ENCODE data around the gene INSR.

Gene INSR

DNA sequence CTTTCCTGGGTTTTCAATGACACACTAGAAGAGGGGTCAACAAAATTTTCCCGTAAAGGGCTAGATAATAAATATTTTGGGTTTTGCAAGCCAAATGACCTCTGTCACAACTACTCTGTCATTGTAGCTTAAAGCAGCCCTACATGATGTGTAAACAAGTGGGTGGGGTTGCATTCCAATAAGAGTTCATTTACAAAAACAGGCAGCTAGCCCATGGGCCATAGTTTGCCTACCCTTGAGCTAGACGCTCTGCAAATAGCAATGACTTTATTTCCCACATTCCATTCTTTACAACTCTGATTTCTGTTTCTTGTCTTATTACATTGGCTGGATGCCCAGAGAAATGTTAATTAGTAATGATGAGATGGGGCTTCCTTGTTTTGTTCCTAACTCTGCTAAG, 148.7 kb downstream of the INSR start:
- DNase-seq (ENCODE audit: low read depth) = no peak
- TF ChIP-seq, protein P1, sequence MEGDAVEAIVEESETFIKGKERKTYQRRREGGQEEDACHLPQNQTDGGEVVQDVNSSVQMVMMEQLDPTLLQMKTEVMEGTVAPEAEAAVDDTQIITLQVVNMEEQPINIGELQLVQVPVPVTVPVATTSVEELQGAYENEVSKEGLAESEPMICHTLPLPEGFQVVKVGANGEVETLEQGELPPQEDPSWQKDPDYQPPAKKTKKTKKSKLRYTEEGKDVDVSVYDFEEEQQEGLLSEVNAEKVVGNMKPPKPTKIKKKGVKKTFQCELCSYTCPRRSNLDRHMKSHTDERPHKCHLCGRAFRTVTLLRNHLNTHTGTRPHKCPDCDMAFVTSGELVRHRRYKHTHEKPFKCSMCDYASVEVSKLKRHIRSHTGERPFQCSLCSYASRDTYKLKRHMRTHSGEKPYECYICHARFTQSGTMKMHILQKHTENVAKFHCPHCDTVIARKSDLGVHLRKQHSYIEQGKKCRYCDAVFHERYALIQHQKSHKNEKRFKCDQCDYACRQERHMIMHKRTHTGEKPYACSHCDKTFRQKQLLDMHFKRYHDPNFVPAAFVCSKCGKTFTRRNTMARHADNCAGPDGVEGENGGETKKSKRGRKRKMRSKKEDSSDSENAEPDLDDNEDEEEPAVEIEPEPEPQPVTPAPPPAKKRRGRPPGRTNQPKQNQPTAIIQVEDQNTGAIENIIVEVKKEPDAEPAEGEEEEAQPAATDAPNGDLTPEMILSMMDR (IDR thresholded peaks at IDR 0.05; ENCODE audit: insufficient read depth, low read depth, low read length, missing control alignments) = no peak

DNA sequence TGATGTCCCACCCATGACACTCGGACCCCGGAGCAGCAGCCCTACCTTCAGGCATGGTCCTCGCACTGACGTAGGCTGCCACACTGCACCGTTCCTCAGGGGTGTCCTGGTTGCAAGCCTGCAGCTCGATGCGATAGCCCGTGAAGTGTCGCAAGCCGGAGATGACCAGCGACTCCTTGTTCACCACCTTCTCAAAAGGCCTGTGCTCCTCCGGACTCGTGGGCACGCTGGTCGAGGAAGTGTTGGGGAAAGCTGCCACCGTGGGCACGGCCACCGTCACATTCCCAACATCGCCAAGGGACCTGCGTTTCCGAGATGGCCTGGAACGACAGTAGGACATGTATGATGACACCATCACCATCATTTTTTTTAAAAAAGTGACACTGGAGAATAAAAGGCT, 151.4 kb downstream of the INSR start:
- H3K4me3 ChIP-seq (ENCODE audit: low read length) = no peak overlapping the region
- DNase-seq (ENCODE audit: low read depth) = no peak
- TF ChIP-seq, protein P1 (IDR thresholded peaks at IDR 0.05; ENCODE audit: insufficient read depth, low read depth, low read length, missing control alignments) = no peak

More for the DNA sequence above, 148.7 kb downstream of the INSR start:
- H3K4me3 ChIP-seq (ENCODE audit: low read length) = no peak overlapping the region

DNA sequence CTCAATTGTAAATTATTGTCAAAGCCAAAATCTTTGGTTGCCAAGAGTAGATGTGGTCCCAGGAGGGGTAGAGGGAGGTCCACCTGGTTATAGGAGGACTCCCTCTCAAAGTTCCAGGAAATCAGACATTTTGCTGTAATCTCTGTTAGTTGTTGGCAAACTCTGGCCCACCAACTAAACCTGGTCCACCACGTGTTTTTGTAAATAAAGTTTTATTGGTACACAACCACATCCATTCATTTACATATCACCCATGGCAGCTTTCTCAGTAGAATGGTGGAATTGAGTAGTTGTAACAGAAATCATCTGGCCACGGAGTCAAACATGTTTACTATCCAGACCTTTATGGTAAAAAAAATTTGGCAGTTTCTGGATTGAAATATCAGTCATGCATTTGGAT, 154.1 kb downstream of the INSR start:
- no peak overlapping the region for H3K4me3 ChIP-seq (ENCODE audit: low read length)
- no peak for DNase-seq (ENCODE audit: low read depth)
- TF ChIP-seq, protein P1 (IDR thresholded peaks at IDR 0.05; ENCODE audit: insufficient read depth, low read depth, low read length, missing control alignments) = no peak

DNA sequence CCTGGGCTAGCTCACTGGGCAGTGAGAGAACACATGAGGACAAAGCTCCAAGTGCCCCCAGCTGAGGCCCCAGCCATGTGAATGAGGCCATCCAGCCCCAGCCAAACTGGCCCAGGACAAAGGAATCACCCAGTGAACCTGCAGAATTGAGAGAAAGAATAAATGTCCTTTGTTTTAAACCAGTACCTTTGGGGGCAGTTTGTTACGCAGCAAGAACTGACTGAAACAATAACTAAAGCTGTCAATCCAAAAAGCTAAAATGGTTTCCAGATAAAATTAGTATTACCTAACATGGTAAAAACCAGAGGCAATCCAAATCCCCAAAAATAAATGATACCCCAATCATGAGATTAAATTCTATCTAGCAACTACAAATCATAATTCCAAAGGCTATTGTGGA, 155.1 kb downstream of the INSR start:
- TF ChIP-seq, protein P1 (IDR thresholded peaks at IDR 0.05; ENCODE audit: insufficient read depth, low read depth, low read length, missing control alignments) = no peak
- no peak overlapping the region for H3K4me3 ChIP-seq (ENCODE audit: low read length)
- DNase-seq (ENCODE audit: low read depth) = no peak

DNA sequence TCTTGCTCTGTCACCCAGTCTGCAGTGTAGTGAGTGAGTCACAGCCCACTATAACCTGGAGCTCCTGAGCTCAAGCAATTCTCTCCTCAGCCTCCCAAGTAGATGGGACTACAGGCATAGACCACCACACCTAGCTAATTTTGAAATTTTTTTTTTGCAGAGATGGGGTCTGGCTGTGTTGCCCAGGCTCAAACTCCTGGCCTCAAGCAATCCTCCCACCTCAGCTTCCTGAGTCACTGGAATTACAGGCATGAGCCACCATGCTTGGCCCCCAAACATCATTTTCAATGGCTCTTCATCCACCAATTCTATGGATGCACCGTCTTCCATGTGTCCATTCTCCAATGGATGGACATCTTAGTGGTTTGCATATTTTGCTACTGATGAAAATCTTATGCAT, 155.8 kb downstream of the INSR start:
- TF ChIP-seq, protein P1 (IDR thresholded peaks at IDR 0.05; ENCODE audit: insufficient read depth, low read depth, low read length, missing control alignments) = no peak
- no peak for DNase-seq (ENCODE audit: low read depth)
- H3K4me3 ChIP-seq (ENCODE audit: low read length) = no peak overlapping the region

DNA sequence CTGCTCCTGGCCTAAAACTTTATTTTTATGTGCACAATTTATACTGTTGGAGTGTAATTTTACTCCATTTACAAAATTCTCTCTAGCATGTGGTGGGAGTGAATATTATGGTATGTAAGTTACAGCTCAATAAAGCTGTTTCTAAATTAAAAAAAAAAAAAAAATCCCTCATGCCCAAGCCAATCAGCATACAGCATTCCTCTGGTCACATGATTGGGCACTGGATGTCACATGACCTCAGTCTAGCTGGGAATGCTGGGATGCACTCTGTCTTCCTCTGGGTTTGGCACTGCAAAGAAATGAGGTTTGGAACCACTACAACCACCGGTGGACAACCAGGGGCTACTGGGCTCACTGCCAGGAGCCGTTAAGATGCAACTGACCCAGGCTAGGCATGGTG, 157.1 kb downstream of the INSR start:
- DNase-seq (ENCODE audit: low read depth) = no peak
- TF ChIP-seq, protein P1 (IDR thresholded peaks at IDR 0.05; ENCODE audit: insufficient read depth, low read depth, low read length, missing control alignments) = no peak
- H3K4me3 ChIP-seq (ENCODE audit: low read length) = no peak overlapping the region

DNA sequence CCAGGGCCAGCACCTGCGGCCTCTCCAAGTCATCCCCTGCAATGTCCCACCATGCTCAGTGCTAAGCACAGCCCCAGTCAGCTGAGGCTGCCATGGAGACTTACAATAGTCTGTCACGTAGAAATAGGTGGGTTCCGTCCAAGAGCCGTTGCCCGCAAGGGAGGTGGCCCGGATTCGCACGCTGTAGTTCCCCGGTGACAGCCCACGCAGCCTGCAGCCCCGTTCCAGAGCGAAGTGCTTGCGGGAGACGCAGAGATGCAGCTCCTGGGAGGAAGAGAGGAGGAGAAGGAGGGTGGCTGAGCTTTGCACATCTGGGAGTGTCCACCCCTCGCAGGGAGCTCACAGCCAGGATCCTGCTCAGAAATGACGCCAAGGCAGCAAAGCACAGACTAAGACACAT, 162.2 kb downstream of the INSR start:
- no peak for DNase-seq (ENCODE audit: low read depth)
- H3K4me3 ChIP-seq (ENCODE audit: low read length) = no peak overlapping the region
- TF ChIP-seq, protein P1 (IDR thresholded peaks at IDR 0.05; ENCODE audit: insufficient read depth, low read depth, low read length, missing control alignments) = no peak

Data from epithelial cell of esophagus (primary cell).